ENCODE results near the gene POU2F2.

POU2F2 gene

GRCh38 chr19:42150911-42151361 is 18.7 kb upstream of the POU2F2 start:
- no peak overlapping the region for H3K4me2 ChIP-seq (ENCODE audit: low read depth, low read length, poor library complexity, severe bottlenecking)
- no peaks in the 10 kb centered on the region for H4K20me1 ChIP-seq (ENCODE audit: low read depth, low read length)
- H3K9me2 ChIP-seq (replicated peaks; ENCODE audit: insufficient read depth, low read length), result no peaks in the 10 kb centered on the region
- TF ChIP-seq EZH2phosphoT487 (conservative IDR thresholded peaks at IDR 0.05; ENCODE audit: low read length), result no peak
- no peak for TF ChIP-seq CTCF (IDR thresholded peaks at IDR 0.05; ENCODE audit: insufficient read depth, low read length, poor library complexity, severe bottlenecking)
- no peak overlapping the region for H3K9ac ChIP-seq (ENCODE audit: low read length)
- H3K4me3 ChIP-seq (ENCODE audit: insufficient read depth, low read length, poor library complexity, severe bottlenecking), result no peak overlapping the region
- no peaks in the 10 kb centered on the region for H3K36me3 ChIP-seq (ENCODE audit: low read length)
- H3F3A ChIP-seq (ENCODE audit: insufficient read depth), result no peaks in the 10 kb centered on the region
- H3K27me3 ChIP-seq (ENCODE audit: low read length), result no peaks in the 10 kb centered on the region
- no peaks in the 10 kb centered on the region for H3K9me3 ChIP-seq (ENCODE audit: insufficient read depth, low read length)
- no peak overlapping the region for H3K27ac ChIP-seq (ENCODE audit: low read depth, low read length)
- H3K79me2 ChIP-seq (ENCODE audit: insufficient read depth, low read length), result no peaks in the 10 kb centered on the region
- H2AFZ ChIP-seq (ENCODE audit: low read depth, low read length, severe bottlenecking), result no peak overlapping the region

GRCh38 chr19:42150364-42150763 is 18.1 kb upstream of the POU2F2 start:
- no peak overlapping the region for H2AFZ ChIP-seq (ENCODE audit: low read depth, low read length, severe bottlenecking)
- H3K79me2 ChIP-seq (ENCODE audit: insufficient read depth, low read length), result no peaks in the 10 kb centered on the region
- H3K4me3 ChIP-seq (ENCODE audit: insufficient read depth, low read length, poor library complexity, severe bottlenecking), result no peak overlapping the region
- no peaks in the 10 kb centered on the region for H4K20me1 ChIP-seq (ENCODE audit: low read depth, low read length)
- H3K27ac ChIP-seq (ENCODE audit: low read depth, low read length), result no peak overlapping the region
- TF ChIP-seq EZH2phosphoT487 (conservative IDR thresholded peaks at IDR 0.05; ENCODE audit: low read length) (no peak), CTCF (IDR thresholded peaks at IDR 0.05; ENCODE audit: insufficient read depth, low read length, poor library complexity, severe bottlenecking) (no peak)
- no peaks in the 10 kb centered on the region for H3K27me3 ChIP-seq (ENCODE audit: low read length)
- no peaks in the 10 kb centered on the region for H3K9me2 ChIP-seq (replicated peaks; ENCODE audit: insufficient read depth, low read length)
- no peak overlapping the region for H3K4me2 ChIP-seq (ENCODE audit: low read depth, low read length, poor library complexity, severe bottlenecking)
- no peaks in the 10 kb centered on the region for H3F3A ChIP-seq (ENCODE audit: insufficient read depth)
- H3K9me3 ChIP-seq (ENCODE audit: insufficient read depth, low read length), result no peaks in the 10 kb centered on the region
- no peaks in the 10 kb centered on the region for H3K36me3 ChIP-seq (ENCODE audit: low read length)
- no peak overlapping the region for H3K9ac ChIP-seq (ENCODE audit: low read length)

- Histone ChIP-seq H2AFZ (ENCODE audit: low read depth, low read length, severe bottlenecking) (no peak overlapping the region), H3K9me3 (ENCODE audit: insufficient read depth, low read length) (no peaks in the 10 kb centered on the region), H3F3A (ENCODE audit: insufficient read depth) (no peaks in the 10 kb centered on the region), H3K36me3 (ENCODE audit: low read length) (no peaks in the 10 kb centered on the region), H3K4me2 (ENCODE audit: low read depth, low read length, poor library complexity, severe bottlenecking) (no peak overlapping the region), H3K9me2 (replicated peaks; ENCODE audit: insufficient read depth, low read length) (no peaks in the 10 kb centered on the region), H3K27me3 (ENCODE audit: low read length) (no peaks in the 10 kb centered on the region), H3K9ac (ENCODE audit: low read length) (no peak overlapping the region), H3K27ac (ENCODE audit: low read depth, low read length) (no peak overlapping the region), H3K4me3 (ENCODE audit: insufficient read depth, low read length, poor library complexity, severe bottlenecking) (no peak overlapping the region), H3K79me2 (ENCODE audit: insufficient read depth, low read length) (no peaks in the 10 kb centered on the region), H4K20me1 (ENCODE audit: low read depth, low read length) (no peaks in the 10 kb centered on the region)
- TF ChIP-seq CTCF (IDR thresholded peaks at IDR 0.05; ENCODE audit: insufficient read depth, low read length, poor library complexity, severe bottlenecking), result no peak
- no peak for TF ChIP-seq EZH2phosphoT487 (conservative IDR thresholded peaks at IDR 0.05; ENCODE audit: low read length)
Observed at GRCh38 chr19:42149447-42150202, 17.4 kb upstream of the POU2F2 start.
